HG03095 (cell line): Measurements from ENCODE around the gene ACTR2.
"Not testable (repeated sequence)": the region's sequence is repeated elsewhere in the genome, so short reads cannot be mapped to it uniquely, and the experiment has no call there.

ENCODE experiments used
- ATAC-seq: cut with Tn5 transposase; IDR thresholded peaks from one replicate; pipeline ENCODE4 v1.9.1; 2021; ENCODE audit warnings: moderate library complexity; ENCODE audit not compliant: unreplicated experiment

ACTR2 gene

DNA sequence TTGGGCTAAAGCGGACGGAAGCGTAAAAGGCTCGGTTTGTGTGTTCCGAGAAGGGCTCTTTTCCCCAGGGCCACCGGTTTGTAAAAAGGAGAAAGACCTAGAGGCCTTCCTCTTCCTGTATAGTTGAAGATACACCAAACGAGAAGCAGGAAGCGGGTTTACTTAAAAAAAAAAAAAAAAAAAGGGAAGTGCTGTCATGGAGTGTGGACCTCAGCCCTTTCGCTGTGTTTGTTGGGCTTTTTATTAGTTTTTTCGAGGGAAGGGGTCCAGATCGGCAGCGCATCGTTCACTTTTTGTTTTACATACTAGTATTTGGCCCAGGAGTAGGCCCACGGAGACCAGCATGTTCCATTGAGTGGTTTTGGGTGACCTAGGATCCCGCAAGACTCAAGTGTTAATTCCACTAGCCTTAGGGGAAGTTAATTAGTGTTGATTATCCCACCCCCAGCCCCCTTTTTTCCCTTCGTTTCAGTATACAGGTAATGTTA, 676 bp downstream of the ACTR2 start:
- peak; percentile 27 for ATAC-seq

DNA sequence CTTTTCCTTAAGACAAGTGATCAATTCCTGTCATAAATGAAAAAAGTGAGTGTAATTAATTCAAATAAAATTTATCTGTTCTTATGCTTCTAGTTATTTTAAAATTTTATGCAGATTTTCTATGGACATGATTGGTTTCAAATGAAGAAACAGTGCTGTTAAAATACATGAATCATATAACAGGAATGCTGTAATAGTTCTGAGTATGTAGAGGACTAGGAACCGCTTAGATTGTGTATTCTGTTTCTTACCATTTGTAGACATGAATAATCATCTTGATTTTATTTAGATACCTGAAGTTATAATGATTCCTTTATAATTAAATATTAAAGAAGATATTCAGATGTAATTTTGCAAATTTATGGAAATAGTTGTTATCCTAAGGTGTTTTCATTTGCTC, 3.5 kb downstream of the ACTR2 start:
- ATAC-seq: no peak

DNA sequence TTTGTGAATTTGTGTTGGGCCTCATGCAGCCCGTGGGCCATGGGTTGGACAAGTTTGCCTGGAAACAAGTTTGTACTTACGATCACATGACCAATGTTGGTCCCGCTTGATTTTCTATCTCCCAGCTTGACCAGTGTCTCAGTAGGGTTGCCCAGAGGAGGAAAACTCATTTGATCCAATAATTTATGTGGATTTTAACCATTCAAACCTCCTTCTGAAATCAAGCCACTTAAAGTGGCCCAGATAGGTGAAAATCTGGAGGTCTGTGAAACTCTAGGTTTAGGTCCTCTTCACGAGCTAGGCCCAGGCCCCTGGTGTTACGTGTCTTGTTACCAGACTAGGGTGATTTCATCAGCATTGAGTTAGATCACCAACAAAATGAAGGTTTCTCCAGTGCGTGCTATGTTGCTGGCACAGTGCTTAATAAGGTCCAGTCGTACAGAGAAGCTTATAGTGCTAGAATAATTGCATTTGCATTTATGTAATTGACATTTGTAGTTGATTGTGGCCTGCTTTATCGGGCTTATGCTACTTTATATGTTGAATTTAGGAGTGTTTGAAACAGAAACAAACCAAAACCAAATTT, 4.4 kb downstream of the ACTR2 start:
- ATAC-seq: no peak

DNA sequence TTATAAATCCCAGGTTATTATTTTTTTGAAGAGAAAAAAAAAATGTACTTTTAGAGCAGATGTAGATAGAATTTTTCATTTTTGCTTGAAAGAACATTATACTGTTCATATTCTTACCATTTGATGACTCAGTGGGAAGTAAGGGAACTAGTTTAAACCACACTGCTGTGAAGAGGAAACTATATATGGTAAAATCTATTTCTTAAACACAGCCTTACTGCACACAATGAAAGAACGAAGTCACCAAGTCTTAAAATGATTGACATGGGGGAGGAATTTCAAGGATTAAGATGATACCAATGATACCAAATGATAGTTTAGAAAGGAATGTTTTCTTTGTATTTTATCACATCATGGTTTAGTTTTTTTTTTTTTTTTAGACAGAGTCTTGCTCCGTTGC, 5.0 kb downstream of the ACTR2 start:
- peak; percentile 30 for ATAC-seq

DNA sequence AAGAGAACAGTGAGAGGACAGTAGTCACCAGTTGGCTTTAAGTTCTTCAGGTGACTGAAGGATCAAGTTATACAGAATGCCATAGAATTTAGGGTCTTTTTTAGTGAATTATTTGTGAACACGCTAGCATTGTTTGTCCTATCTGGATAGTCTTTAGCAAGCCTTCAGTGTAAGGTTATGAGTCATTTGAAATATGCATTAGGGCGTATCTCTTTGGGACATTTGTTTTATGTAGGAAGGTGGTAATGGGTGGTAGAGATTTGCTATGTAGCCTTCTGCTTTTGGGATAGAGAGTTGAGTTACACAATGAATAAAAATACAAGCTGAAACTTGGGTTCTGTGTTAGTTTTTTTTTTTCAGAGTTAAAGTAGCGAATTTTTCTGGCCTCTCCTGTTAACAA, 13.0 kb downstream of the ACTR2 start:
- ATAC-seq: no peak

DNA sequence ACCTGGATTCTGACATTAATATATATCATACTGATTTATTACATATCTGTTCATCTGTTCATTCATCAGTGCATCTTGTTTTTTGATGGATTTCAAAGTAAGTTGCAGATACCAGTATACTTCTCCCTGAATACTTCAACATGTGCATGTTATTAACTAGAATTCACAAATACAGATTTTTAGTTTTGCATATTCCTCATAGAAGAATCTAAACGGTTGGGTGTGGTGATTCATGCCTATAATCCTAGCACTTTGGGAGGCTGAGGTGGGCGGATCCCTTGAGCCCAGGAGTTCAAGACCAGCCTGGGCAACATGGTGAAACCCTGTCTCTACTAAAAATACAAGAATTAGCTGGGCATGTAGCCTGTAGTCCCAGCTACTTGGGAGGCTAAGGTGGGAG, 16.8 kb downstream of the ACTR2 start:
- ATAC-seq: not testable (repeated sequence)

DNA sequence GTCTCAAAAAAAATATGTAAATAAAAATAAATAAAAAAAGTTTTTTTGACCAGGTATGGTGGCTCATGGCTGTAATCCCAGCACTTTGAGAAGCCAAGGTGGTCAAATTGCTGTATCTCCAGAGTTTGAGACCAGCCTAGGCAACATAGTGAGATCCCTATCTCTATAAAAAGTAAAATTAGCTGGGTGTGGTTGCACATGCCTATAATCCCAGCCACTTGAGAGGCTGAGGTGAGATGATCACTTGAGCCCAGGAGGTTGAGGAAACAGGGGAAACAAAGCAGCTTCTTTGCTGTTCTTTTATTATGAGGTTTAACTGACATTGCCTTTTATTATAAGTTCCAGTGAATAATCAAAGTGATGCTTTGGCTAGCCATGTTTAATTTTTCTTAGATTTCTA, 25.0 kb downstream of the ACTR2 start:
- ATAC-seq: no peak

DNA sequence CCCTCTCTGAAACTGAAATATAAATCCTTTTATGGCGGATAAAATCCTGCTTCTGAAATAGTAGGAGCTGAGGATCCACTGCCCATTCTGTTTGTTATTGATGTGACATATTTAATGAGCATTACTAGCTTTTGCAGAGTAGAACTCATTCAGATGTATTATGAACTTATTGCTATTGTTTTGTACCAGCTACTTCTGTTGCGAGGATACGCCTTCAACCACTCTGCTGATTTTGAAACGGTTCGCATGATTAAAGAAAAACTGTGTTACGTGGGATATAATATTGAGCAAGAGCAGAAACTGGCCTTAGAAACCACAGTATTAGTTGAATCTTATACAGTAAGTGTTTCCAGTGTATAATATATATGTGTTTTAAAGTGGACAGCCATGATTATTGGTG, 27.7 kb downstream of the ACTR2 start:
- no peak for ATAC-seq

DNA sequence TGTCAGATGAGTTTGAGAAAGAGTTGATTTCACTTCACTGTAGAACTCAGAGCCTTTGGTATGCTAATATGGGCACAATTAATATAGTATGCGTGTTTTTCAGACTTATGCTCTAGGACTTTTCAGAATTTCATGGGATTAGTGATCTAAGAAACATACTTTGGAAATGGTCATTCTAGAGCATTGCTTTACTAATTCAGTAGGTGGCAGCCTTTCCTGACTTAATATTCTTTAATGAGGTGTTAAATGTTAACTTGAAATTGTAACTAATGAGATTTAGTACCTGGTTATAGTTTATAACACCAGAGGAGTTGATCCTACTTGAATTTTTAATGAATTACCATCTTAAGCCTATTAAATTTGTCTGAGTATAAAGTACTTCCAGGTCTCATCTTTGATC, 28.4 kb downstream of the ACTR2 start:
- ATAC-seq: no peak

DNA sequence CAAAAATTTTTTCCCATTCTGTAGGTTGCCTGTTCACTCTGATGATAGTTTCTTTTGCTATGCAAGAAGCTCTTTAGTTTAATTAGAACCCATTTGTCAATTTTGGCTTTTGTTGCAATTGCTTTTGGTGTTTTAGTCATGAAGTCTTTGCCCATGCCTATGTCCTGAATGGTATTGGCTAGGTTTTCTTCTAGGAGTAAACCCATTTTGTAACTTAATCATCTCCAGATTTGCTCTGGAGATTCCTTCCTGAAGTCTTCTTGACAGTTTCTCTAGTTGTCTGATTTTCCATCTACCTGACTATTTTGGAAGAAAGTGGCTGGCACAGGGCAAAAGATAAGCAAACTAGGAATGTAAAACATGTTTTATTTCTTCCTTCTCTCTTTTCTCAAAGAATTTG, 30.2 kb downstream of the ACTR2 start:
- ATAC-seq: not testable (repeated sequence)

DNA sequence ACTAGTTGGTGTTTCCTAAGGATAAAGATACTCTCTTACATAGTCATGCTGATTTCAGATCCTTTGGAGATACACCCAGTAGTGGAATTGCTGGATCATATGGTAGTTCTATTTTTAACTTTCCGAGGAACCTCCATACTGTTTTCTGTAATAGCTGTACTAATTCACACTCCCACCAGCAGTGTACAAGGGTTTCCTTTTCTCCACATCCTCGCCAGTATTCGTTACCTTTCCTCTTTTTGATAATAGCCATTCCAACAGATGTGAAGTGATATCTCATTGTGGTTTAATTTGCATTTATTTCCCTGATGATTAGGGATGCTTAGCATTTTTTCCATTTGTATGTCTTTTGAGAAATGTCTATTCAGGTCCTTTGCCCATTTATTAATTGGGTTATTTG, 34.0 kb downstream of the ACTR2 start:
- no peak for ATAC-seq

DNA sequence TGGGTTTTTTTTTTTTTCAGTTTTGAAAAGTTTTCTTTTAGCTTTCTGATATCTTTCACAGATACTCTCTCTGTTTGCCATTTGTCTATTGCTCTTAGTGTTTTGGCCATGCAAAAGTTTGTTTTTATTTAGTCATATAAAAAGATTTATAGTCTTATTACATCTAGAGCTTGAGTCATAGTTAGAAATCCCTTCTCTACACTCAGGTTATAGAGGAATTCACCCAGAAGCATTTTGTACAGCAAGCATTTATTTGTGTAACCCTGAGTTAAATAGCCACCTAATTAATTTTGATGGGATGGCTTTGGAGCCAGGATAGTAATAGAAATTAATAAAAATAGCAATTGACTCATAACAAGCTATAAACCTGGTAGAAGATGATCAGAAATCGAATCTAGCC, 35.6 kb downstream of the ACTR2 start:
- ATAC-seq: no peak

DNA sequence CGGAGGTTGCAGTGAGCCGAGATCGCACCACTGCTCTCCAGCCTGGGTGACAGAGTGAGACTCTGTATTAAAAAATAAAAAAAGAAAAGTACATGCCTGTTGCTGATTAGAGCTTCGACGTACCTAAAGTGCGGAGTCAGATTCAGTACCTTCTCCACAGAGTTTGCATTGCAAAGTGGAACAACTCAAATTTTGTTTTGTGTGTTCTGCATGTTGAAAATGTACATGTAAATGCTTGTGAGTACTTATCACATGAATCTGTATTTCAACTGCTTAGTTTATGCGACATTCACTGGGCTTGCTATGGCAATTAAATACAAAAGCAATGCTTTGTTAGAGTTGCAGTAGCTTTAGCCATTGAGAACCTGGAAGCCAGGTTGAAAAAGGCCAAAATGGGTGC, 36.4 kb downstream of the ACTR2 start:
- no peak for ATAC-seq

DNA sequence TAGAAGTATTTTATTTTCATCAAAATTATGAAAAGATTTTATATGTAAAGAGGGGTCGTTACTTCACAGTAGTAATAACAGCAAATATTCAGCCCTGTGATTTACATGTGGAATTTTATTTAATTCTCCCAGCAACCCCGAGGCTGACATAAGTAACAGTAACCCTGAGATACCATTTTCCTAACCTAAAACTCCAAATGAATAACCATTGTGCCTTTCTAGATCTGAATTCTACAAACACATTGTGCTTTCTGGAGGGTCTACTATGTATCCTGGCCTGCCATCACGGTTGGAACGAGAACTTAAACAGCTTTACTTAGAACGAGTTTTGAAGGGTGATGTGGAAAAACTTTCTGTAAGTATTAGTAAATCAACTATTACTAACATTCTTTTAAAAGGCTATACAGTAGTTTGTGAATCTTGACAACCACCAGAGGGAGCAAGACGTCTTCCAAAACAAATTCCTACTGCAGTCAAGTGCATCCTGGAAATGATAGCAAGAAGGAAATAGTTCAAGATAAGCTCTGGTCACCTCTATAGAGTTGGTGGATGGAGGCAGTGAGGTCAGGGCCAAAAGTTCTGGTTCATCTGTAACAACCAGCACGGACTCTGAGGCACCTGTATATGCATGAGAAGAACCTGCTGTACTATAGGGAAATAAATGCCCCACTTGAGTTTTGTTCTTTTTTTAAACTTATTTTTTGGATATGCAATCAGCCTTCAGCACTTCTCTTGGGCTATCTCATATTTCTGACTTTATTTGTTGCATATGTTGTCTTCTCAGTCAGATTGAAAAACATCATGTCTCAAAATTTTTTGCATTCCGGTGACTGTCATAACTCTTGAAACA, 37.4 kb downstream of the ACTR2 start:
- ATAC-seq: no peak

DNA sequence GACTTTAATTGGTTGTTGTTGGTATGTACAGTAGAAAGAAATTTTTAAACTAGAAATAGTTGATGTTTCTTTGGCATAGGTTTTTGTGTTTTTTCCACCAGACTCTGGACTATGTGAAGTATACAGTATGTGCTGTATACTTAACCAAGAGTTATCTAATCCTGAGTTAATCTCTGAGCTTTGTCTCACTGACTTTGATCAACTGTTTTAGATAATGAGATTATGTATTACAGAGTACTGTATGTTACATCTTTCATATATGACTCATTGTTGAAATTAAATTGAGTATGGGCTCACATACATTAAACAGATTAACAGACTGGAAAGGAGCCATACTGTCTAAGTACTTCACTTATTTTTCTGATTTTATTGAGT, 38.0 kb downstream of the ACTR2 start:
- ATAC-seq: no peak

DNA sequence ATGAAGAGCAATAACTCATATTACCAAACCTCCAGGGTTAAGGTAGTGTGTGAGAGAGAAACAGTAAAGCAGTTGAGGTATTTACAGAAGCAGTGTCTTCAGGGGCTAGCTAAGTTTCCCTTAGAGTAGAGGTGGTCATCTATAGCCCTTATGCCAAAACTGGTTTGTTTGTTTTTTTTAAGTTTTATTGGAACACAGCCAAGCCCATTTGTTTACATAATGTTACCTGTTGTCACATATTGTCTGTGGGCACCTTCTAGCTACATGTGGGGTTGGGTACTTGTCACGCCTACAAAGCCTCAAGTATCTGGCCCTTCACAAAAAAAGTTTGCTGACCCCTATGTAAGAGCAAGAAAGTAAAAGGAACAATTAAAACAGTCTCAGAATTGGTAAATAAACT, 39.4 kb downstream of the ACTR2 start:
- ATAC-seq: no peak

DNA sequence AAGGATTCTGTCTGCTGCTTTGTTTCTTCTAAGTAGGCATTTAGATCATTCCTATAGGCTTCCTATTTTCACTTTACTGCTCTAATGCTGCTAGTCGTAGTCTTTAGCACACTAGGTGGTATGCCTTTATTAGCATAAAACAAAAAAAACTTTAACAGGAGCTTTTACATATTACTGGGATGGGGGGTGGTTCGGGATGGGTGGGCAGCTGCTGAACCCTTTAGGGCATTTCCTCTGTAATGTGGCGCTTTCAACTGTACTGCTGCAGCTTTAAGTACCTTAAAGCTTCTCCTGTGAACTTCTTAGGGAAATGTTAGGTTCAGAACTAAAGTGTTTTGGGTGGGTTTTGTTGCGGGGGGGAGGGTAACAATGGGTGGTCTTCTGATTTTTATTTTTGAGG, 41.3 kb downstream of the ACTR2 start:
- no peak for ATAC-seq

DNA sequence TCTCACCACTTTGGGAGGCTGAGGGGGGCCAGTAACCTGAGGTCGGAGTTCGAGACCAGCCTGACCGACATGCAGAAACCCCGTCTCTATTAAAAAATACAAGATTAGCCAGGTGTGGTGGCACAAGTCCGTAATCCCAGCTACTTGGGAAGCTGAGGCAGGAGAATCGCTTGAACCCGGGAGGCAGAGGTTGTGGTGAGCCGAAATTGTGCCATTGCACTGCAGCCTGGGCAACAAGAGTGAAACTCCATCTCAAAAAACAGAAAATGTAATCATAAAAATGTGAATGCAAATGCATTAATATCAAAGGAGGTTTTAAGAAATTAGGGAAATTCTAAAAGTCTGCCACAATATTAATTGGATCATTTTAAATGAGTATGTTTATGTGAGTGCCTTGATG, 45.7 kb downstream of the ACTR2 start:
- ATAC-seq: no peak

DNA sequence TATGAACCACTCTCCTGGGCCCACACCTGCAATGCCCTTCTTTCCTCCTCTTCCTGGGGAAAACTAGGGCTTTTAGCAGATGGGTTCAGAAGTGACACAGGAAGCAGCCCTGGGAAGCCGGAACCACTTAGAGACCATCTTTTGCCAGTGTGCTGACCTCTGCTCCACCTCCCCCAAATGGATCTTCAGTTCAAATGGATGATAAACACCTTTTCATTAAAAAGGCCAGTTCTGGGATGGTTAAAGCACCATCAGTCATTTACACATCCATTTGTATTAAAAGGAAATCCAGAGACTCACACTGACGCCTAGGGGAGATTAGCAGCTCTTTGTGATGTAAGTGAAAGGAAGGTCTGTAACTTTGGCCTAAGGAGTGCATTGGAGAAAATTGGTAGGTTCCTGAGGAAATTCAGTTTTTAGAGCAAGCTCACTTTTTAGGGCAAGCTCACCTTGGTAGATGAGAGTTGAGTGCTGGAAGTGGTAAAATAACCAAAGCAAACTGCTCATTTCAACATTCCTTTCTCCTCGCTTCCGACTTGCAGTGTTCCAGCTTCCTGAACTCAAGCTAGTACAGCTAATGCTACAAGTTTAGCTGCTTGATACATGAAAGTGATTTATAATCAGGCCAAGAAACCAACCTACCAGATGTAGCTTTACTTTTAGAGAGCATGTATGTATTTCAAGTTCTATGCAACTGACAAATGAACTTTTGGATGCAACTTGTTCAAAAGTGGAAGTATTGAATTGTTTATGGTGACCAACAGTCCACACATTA, 47.7 kb downstream of the ACTR2 start:
- ATAC-seq: no peak

DNA sequence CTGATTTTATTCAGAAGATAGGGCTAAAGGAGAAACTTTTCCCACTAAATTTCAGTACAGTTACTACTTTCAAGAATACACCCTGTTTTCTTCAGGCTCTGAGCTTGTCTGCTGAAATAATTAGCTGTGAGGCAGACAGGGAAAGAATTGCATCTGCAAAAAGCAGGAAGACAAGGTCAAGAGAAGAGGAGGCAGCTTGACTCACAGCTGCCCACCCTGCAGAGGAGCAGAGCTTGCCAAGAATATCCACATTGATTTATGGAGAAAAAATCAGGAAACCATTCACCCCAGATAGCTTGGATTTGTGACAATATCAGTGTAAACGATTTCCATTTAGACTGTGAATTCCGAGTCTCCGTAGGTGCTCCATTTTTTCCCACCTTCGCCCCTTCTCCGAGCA, 49.0 kb downstream of the ACTR2 start:
- no peak for ATAC-seq

DNA sequence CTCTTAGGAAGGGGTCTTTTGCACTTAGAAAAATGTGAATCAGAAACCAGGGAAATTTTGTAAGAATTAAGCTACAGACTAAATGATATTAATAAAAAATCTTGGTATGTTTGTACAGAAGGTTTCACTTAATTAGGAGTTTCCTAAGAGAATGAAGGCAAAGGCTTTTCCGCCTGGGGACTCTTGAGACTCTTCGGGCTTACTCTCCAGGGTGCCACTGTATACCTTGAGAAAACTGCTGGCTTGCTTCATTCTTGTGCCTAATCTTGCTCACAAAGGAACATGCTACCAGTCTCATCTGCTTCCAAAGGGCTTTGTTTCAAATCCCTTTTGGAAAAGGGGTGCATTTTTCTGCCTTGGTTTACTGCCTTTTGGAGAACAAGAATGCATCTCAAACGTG, 49.5 kb downstream of the ACTR2 start:
- ATAC-seq: no peak
